D721Med (cell line): ENCODE measurements around the gene TSR3.

Experiments used
- DNase-seq: peaks from one replicate; pipeline ENCODE4 v3.0.0; 2011; ENCODE audit warnings: low spot score; ENCODE audit not compliant: insufficient read length
- FAIRE-seq: peaks from 2 replicates; lab custom pipeline; 2011; peaks lifted over from hg19 to GRCh38; lab: Jason Lieb, UNC
- TF ChIP-seq, protein P1 (sequence below): IDR thresholded peaks from 2 replicates; pipeline ENCODE4 v1.5.1; 2012; ENCODE audit warnings: mild to moderate bottlenecking, control low read depth; ENCODE audit not compliant: insufficient read depth; ENCODE audit errors: missing control alignments

The TSR3 gene

DNA sequence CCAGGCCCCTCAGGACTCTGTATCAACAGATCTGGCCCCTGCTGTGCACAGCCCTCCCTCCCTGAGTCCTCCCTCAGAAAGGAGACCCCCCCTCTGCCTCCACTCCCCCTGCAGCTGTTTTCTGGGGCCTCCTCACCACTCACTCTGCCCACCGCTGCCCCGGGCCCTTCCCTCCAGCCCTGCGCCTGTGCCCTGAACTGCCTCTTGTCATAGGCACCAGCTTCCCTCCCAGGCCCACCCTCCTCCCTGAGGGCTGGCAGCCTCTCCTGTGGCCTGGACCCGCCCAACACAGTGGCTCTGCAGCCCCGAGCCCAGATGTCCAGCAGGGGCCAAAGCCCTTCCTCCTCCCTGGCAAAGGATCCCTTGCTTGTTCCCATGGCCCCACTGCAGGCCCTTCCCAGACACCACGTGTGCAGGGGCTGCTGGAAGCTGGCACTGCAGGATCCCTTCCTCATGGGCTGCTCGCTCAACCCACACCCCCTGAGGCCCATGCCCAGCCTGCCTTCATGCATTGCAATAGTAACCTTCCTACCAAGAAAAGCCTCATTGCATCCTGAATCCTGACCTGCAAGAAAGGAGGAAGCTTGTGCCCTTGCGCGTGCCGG lies 25.8 kb upstream of the TSR3 start:
- TF ChIP-seq, protein P1, sequence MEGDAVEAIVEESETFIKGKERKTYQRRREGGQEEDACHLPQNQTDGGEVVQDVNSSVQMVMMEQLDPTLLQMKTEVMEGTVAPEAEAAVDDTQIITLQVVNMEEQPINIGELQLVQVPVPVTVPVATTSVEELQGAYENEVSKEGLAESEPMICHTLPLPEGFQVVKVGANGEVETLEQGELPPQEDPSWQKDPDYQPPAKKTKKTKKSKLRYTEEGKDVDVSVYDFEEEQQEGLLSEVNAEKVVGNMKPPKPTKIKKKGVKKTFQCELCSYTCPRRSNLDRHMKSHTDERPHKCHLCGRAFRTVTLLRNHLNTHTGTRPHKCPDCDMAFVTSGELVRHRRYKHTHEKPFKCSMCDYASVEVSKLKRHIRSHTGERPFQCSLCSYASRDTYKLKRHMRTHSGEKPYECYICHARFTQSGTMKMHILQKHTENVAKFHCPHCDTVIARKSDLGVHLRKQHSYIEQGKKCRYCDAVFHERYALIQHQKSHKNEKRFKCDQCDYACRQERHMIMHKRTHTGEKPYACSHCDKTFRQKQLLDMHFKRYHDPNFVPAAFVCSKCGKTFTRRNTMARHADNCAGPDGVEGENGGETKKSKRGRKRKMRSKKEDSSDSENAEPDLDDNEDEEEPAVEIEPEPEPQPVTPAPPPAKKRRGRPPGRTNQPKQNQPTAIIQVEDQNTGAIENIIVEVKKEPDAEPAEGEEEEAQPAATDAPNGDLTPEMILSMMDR = no peak
- DNase-seq = no peak
- no peak for FAIRE-seq

DNA sequence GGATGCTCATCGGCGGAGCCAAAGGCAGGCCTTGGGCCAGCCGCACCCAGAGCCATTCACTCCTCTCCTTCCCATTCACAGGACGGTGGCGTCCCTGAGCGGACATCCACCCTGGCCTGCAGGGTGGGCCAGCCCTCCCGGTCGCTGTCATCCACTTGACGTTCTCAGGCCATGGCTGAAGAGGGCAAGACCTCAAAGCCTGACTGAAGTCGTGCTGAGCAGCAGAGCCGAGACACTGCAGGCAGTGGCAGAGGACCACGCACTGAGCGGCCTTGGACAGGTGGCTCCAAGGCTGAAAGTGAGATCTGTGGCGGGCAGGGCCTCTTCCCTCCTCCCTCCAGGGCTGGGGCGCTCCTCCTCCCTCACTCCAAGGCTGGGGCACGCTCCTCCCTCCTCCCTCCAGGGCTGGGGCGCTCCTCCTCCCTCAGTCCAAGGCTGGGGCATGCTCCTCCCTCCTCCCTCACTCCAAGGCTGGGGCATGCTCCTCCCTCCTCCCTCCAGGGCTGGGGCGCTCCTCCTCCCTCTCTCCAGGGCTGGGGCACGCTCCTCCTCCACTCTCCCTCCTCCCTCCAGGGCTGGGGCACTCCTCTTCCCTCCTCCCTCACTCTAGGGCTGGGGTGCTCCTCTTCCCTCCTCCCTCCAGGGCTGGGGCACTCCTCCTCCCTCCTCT lies 24.2 kb upstream of the TSR3 start:
- FAIRE-seq = no peak
- DNase-seq = no peak
- TF ChIP-seq, protein P1 = no peak

DNA sequence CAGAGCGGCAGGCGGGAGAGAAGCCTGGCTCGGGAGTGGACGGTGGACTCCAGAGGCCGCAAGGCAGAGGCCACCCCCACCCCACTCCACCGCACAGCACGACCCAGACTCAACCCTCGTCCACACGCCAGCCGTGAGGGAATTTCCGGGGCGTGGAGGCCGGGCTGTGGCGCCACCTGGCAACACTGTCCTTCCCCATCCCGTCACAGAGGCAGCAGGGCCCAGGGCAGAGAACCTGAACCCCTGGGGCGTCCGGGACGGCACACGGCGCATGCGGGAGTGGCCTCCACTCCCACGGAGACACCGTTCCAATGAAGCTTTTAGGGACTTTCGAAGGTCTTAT lies 23.6 kb upstream of the TSR3 start:
- DNase-seq (no peak), FAIRE-seq (no peak)
- TF ChIP-seq, protein P1 = no peak

DNA sequence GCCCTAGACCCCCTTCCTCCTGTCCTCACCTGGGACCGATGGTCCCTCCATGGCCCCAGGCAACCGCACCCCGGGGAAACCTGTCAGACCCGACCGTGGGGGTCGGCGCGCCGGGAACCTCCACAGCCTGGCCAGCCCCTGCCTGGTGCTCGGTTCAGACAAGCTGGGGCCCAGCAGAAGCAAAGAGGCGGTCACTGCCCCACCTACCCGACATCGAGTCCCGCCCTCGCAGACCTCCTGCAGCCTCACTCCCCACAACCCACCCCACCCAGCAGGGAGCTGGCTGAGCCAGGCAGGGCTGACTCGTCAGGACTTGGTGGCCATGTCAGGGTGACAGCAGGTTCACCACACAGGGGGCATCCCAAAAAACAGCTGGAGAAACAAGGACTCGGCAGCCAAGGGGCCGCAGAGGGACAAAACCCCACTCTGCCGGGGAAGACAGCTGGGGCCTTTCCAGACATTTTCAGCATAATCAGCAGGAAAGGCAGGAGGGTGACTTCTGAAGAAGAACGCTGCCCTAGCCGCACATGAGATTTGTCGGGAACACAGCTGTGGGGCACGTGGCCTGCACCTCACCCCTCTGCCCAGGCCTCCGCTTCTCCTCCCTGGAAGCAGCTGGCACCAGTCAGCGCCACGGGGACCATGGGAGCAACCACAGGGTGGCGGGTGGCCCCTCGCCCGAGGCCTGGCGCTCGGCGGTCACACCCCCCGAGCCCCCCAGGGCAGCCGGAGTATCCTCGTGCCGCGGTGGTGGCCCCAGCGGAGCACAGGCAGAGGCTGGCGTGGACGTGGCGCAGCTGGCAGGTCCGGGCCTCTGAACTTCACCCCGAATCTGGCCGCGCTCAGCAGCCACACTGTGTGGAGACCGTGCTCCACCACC lies 23.0 kb upstream of the TSR3 start:
- DNase-seq (no peak), FAIRE-seq (no peak)
- TF ChIP-seq, protein P1 = no peak

DNA sequence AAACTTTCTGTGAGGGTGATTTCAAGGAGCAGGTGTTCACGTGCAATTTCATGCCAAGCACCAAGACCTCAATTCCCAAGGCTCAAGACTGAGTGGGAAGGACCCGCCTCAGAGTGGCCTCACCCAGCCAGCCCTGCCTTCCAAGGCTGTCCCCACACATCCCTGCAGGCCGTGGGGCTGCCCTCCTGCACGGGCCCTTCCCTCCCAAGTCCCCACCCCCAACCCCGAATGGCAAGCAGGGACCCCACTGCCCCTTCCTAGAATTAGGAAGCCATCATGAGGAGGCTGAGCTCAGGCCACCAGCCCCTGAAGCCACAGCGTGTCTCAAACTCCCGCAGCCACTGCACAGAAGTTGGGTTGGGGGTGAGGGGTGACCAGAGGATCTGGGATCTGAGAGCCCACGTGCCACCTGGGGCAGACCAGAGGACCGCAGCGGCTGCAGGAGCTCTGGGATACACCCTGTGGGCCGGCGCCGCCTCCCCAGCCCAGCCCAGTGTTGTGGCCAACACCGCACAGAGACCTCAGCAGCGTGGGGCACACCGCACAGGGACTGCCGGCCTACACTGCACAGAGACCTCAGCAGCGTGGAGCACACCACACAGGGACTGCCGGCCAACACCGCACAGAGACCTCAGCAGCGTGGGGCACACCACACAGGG lies 20.7 kb upstream of the TSR3 start:
- FAIRE-seq (no peak), DNase-seq (no peak)
- TF ChIP-seq, protein P1 = no peak

DNA sequence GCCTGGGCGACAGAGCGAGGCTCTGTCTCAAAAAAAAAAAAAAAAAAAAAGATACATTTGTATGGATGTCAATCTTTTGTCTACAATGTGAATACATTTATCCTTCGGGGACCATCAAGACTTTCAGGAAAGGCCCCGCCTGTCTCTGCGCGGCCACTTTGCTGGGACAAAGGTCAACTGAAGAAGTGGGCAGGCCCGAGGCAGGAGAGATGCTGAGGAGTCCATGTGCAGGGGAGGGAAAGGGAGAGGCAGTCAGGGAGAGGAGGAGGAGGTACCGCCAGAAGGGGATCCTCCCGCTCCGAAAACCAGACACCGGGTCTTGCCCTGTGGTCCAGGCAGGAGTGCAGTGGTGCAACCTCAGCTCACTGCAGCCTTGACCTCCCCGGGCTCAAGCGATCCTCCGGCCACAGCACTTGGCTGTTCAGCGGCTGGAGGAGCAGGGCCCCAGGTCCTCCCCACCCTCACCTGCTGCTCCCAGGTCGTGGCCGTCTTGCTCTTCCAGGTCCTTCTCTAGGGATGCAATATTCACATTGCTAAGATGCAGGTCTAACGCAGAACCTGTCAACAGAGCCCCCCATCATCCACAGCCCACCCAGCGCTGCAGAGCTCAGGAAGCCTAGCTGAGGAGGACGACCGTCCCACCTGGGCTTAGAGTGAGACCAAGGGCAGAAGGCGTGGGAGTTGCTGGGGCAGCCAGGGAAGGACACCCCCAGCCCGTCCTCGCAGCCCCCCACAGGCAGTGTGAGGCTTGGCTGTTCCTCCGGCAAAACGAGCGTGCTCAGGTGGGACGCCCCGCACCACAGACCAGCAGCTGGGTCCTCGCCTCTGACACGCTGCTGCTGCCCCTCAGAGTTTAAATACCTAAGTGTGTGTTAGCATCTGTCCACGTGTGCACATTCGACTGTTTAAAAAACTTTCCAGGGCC lies 19.6 kb upstream of the TSR3 start:
- no peak for FAIRE-seq
- TF ChIP-seq, protein P1 = no peak
- no peak for DNase-seq
